ENCODE data around the gene HNF4A. TPM values are rescaled to one million over a fixed set of nuclear protein-coding genes. Genes with fewer than 3 reads are reported as not detected.

The HNF4A gene
- total and polyA plus RNA-seq, 9 donors, result 0.07 to 1.5 (median 0.25) TPM

GRCh38 chr20:44445742-44446710 lies 90.5 kb downstream of the HNF4A start:
- no peaks in the 10 kb centered on the region for H3K27me3 ChIP-seq
- H3K27ac ChIP-seq, result no peak overlapping the region
- 74 to 77% (median 76%) methylated on average over 6 of the region's 6 CpGs for WGBS, 3 donors
- intact Hi-C loops (cut with DNase I), result no loop called here
- no peak for DNase-seq
- H3K4me1 ChIP-seq (ENCODE audit: insufficient read depth), result peaks cover 6% of the 10 kb centered on the region
- H3K4me3 ChIP-seq, result no peak overlapping the region
- H3K36me3 ChIP-seq, result no peaks in the 10 kb centered on the region
- TF ChIP-seq POLR2A (IDR thresholded peaks at IDR 0.05), result no peak
- TF ChIP-seq EP300 (IDR thresholded peaks at IDR 0.05), result no peak
- no peak for TF ChIP-seq CTCF (IDR thresholded peaks at IDR 0.05)
- no peaks in the 10 kb centered on the region for H3K9me3 ChIP-seq

- Histone ChIP-seq H3K27ac (no peak overlapping the region), H3K9me3 (no peaks in the 10 kb centered on the region), H3K4me3 (no peak overlapping the region), H3K27me3 (no peaks in the 10 kb centered on the region), H3K36me3 (no peaks in the 10 kb centered on the region), H3K4me1 (ENCODE audit: insufficient read depth) (peaks cover under 1% of the 10 kb centered on the region)
- DNase-seq, result no peak
- intact Hi-C loops (cut with DNase I), result no loop called here
- TF ChIP-seq CTCF (IDR thresholded peaks at IDR 0.05) (no peak), EP300 (IDR thresholded peaks at IDR 0.05) (no peak), POLR2A (IDR thresholded peaks at IDR 0.05) (no peak)
- WGBS, 3 donors, result 83 to 91% (median 84%) methylated on average over 3 of the region's 3 CpGs
These were observed 92.4 kb downstream of the HNF4A start for GRCh38 chr20:44447827-44448419.

GRCh38 chr20:44448753-44449546 lies 93.5 kb downstream of the HNF4A start:
- Histone ChIP-seq H3K9me3 (no peaks in the 10 kb centered on the region), H3K4me1 (ENCODE audit: insufficient read depth) (no peaks in the 10 kb centered on the region), H3K27me3 (no peaks in the 10 kb centered on the region), H3K36me3 (no peaks in the 10 kb centered on the region), H3K4me3 (no peak overlapping the region), H3K27ac (no peak overlapping the region)
- TF ChIP-seq POLR2A (IDR thresholded peaks at IDR 0.05) (no peak), EP300 (IDR thresholded peaks at IDR 0.05) (no peak), CTCF (IDR thresholded peaks at IDR 0.05) (no peak)
- DNase-seq, result no peak
- 48 to 56% (median 48%) methylated on average over 9 of the region's 9 CpGs for WGBS, 3 donors
- intact Hi-C loops (cut with DNase I), result no loop called here

- no peaks in the 10 kb centered on the region for H3K36me3 ChIP-seq
- H3K27me3 ChIP-seq, result no peaks in the 10 kb centered on the region
- intact Hi-C loops (cut with DNase I), result no loop called here
- no peaks in the 10 kb centered on the region for H3K4me1 ChIP-seq (ENCODE audit: insufficient read depth)
- H3K4me3 ChIP-seq, result no peak overlapping the region
- DNase-seq, result no peak
- 86 to 91% (median 87%) methylated on average over 7 of the region's 7 CpGs for WGBS, 3 donors
- H3K27ac ChIP-seq, result no peak overlapping the region
- no peak for TF ChIP-seq CTCF (IDR thresholded peaks at IDR 0.05)
- no peak for TF ChIP-seq EP300 (IDR thresholded peaks at IDR 0.05)
- no peak for TF ChIP-seq POLR2A (IDR thresholded peaks at IDR 0.05)
- no peaks in the 10 kb centered on the region for H3K9me3 ChIP-seq
These were observed 94.4 kb downstream of the HNF4A start for GRCh38 chr20:44449864-44450263.

Measured in ovary (tissue), 9 donors.